HG02970 (cell line): ENCODE data around the gene LGALS9B.
"Not testable (repeated sequence)": the region's sequence is repeated elsewhere in the genome, so short reads cannot be mapped to it uniquely, and the experiment has no call there.

Experiments used
- ATAC-seq: cut with Tn5 transposase; IDR thresholded peaks from one replicate; pipeline ENCODE4 v1.9.1; 2021; ENCODE audit warnings: mild to moderate bottlenecking, moderate library complexity, moderate number of reproducible peaks; ENCODE audit not compliant: unreplicated experiment, low FRiP score

Gene LGALS9B

GRCh38 chr17:20417492-20418080 lies 49.8 kb downstream of the LGALS9B start:
- not testable (repeated sequence) for ATAC-seq

- not testable (repeated sequence) for ATAC-seq
Measured at GRCh38 chr17:20416381-20416911, 50.9 kb downstream of the LGALS9B start.

GRCh38 chr17:20415479-20415878 lies 51.9 kb downstream of the LGALS9B start:
- ATAC-seq, result not testable (repeated sequence)

- ATAC-seq, result not testable (repeated sequence)
Measured at GRCh38 chr17:20401306-20402022, 65.9 kb downstream of the LGALS9B start.

- ATAC-seq, result not testable (repeated sequence)
Measured at GRCh38 chr17:20400559-20401305, 66.6 kb downstream of the LGALS9B start.
